Metanephros (tissue), 1 donor: ENCODE data around the gene SEPHS1. TPM values are rescaled to one million over a fixed set of nuclear protein-coding genes. Genes with fewer than 3 reads are reported as not detected.

Experiments used
- total RNA-seq: library from RNA; depleted of rRNA; stranded (reverse); fragments of >200 nt; gene quantifications from one replicate; pipeline ENCODE4 v1.2.3, GENCODE V29; 2014

The SEPHS1 gene, protein sequence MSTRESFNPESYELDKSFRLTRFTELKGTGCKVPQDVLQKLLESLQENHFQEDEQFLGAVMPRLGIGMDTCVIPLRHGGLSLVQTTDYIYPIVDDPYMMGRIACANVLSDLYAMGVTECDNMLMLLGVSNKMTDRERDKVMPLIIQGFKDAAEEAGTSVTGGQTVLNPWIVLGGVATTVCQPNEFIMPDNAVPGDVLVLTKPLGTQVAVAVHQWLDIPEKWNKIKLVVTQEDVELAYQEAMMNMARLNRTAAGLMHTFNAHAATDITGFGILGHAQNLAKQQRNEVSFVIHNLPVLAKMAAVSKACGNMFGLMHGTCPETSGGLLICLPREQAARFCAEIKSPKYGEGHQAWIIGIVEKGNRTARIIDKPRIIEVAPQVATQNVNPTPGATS
- 70.1 TPM for total RNA-seq

DNA sequence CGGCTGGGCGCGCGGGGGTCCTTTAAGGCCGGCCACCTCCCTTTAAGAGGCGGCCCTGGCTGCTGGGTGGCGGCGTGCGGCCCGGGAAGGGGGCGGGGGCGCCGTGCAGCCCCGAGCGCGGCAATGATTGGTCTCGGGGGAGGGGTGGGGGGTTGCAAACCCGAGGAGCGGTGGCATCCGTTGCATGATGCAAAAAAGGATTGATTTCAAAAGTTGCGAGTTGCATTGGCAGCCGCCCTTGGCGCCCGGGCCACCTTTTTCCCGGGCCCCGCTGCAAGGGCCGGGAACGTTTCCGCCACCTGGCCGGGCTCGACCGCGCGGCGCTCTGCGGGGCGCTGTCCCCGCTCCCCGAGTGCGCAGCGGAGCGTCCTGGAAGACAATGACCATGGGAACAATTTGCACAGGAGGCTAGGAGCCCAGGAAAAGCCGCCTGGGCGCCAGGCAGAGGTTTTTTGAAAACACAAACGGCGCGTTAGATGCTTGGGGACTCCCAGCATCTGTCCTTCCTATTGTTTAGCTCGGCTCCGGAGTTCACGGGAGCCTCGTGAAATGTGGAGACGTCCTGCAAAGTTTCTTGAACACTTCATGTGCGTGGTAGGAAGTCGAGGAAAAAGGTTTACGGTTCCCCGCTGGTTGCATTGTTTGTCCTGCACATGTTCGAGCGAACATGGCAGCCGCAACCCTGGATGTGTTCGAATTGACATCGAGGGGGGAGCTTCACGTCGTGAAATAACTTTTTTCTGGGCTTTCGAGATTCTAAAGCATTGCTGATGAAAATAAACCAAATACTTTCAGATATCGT is at the start of gene SEPHS1:
Gene SEPHS1, minus strand, starts transcription at position 78 of the 802 bp plus-strand sequence. CDS start 3,343 bp downstream, outside the sequence.

DNA sequence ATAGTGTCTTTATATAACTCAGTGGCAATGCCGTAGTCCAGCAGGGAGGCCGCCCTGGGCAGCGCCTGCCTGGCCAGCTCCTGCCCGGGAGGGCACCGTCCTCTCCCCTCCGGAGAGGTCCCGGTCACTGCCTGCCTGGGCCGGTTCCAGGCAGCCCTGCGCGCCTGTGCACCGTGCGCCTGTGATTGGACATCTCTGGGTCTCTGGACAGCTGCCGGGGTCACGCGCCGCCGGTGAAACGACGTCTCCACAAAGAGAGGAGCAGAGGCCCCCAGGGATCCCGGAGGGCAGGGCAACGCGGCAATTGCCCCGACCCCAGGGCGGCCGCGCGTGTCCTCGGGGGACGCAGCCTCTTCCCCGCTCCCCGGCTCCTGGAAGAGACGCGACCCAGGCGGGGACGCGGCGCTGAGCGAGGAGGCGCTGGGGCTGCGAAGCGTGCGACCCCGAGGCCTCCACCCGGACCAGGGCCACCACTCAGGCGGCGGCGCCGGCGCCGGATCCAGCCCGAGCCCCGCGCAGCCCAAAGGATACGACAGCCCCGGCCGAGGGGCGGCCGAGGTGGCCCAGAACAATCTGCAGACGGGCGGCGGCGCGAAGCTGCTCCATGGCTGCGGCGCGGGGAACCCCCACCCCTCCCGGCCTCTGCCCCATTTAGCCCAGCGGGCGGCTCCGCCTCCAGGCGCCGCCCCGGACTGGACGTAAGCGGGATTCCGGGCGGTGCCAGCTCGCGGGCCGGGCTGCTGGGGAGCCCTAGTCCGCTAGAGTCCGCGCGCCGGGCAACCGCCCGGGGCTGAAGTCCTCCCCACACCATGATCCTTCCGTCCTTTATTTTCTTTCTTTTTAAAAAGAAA is 48.4 kb downstream of the SEPHS1 start, which contains the start of gene PHYH:
Gene PHYH, minus strand, starts transcription at position 628 of the 851 bp plus-strand sequence. Its CDS starts 22 bp downstream, at position 606.

Other genes with a start within 250 kb of the SEPHS1 start
- 34.4 TPM for gene OPTN, start 248.1 kb downstream of the SEPHS1 start, total RNA-seq
- 4.8 TPM for gene MCM10, start 186.7 kb downstream of the SEPHS1 start, total RNA-seq
- not detected for gene UCMA, start 113.9 kb downstream of the SEPHS1 start, total RNA-seq
- 30.4 TPM for gene PHYH, start 48.2 kb downstream of the SEPHS1 start, total RNA-seq
- 19.9 TPM for gene BEND7, start 180.7 kb upstream of the SEPHS1 start, total RNA-seq
- gene PRPF18, start 238.7 kb upstream of the SEPHS1 start, total RNA-seq, result 16.4 TPM